Measurements from ENCODE around the gene STIP1.

The STIP1 gene

DNA sequence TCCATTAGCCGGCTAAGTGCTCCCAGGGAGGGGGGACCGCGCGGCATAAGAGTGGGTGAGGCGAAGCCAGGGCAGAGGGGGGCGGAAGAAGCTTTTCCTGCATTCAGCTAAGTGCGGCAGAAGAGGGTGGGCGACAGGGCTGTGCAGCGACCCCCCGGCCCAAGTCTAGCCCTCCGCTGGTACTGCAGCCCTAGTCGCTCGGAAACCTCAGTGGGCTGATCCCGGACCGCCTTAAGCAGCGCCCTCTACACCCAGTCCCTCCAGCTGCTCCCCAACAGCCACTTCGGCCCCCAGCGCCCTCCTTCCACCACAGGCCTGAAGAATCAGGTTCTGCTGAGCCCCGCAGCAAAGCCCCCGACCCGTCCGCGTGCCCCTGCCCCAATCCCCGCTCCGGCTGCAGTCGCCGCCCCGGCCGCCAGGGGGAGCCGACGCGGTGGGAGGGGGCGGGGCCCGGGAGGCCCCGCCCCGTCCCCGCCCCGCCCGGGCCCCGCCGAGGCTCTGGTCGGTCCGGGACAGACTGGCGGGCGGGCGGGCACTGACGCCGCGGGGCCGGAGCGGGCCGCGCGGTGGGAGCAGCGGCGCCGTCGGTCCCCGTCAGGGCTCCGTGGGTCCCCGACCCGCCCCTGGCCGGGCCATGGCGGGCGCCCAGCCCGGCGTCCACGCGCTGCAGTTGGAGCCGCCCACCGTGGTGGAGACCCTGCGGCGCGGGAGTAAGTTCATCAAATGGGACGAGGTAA lies 65.2 kb downstream of the STIP1 start, which contains the start of gene PLCB3:
Gene PLCB3 (plus strand): TSS at position 515 of the 737 bp plus-strand sequence. CDS start 120 bp downstream, at position 635.
- no peaks in the 10 kb centered on the region for H3K27me3 ChIP-seq
- H3K9ac ChIP-seq, result peak within 1 kb of the TSS; percentile 75 to 95 (median 85)
- H3K4me1 ChIP-seq, result peaks cover 46 to 72% (median 68%) of the 10 kb centered on the region in 10 experiments
- no peaks in the 10 kb centered on the region for H3K9me3 ChIP-seq (replicated peaks in 1 of 11)
- TF ChIP-seq Cebpa-rat (IDR thresholded peaks at IDR 0.05), result no peak
- H3K4me2 ChIP-seq, result peak within 1 kb of the TSS; percentile 92 to 100 (median 99)
- peaks cover 17 to 38% (median 25%) of the 10 kb centered on the region in 11 experiments; a peak in 19 of 22 replicates for H4K20me1 ChIP-seq
- H3K27ac ChIP-seq, result peak within 1 kb of the TSS; percentile 23 to 95 (median 71); a peak in 21 of 22 replicates
- peak within 1 kb of the TSS; percentile 71 to 96 (median 90) for H3K4me3 ChIP-seq
- peaks cover 19 to 27% (median 21%) of the 10 kb centered on the region in 11 experiments for H3K36me3 ChIP-seq

DNA sequence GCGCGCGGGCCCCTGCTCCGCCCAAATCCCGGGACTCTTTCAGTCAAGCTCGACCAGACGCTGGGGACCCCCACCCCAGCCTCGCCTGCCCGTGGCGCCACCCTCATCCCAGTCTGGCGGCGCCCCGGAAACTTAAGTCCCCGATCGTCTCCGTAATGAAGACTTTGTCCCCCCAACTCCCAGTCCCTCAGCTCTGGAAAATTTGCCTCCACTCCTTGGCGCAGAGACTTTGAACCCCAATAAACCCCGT lies 65.7 kb downstream of the STIP1 start:
- Histone ChIP-seq H3K9ac (peak overlapping the region; percentile 75 to 95 (median 85)), H3K27me3 (no peaks in the 10 kb centered on the region), H3K4me3 (peak overlapping the region; percentile 71 to 96 (median 90)), H3K27ac (peak overlapping the region; percentile 23 to 95 (median 71); a peak in 21 of 22 replicates), H3K4me1 (peaks cover 46 to 72% (median 68%) of the 10 kb centered on the region in 10 experiments), H3K36me3 (peaks cover 24 to 32% (median 26%) of the 10 kb centered on the region in 11 experiments), H3K9me3 (replicated peaks in 1 of 11) (no peaks in the 10 kb centered on the region), H4K20me1 (peaks cover 17 to 42% (median 28%) of the 10 kb centered on the region in 11 experiments; a peak in 19 of 22 replicates), H3K4me2 (peak overlapping the region; percentile 92 to 100 (median 99))
- no peak for TF ChIP-seq Cebpa-rat (IDR thresholded peaks at IDR 0.05)

- TF ChIP-seq Cebpa-rat (IDR thresholded peaks at IDR 0.05), result no peak
- Histone ChIP-seq H3K9me3 (replicated peaks in 1 of 11) (no peaks in the 10 kb centered on the region), H3K9ac (peak overlapping the region; percentile 75 to 95 (median 85)), H4K20me1 (peaks cover 17 to 47% (median 28%) of the 10 kb centered on the region in 11 experiments; a peak in 19 of 22 replicates), H3K36me3 (peaks cover 30 to 38% (median 32%) of the 10 kb centered on the region in 11 experiments), H3K27me3 (no peaks in the 10 kb centered on the region), H3K4me2 (peak overlapping the region; percentile 92 to 100 (median 99)), H3K4me1 (peaks cover 46 to 69% (median 64%) of the 10 kb centered on the region in 10 experiments), H3K27ac (peak overlapping the region; percentile 23 to 95 (median 71); a peak in 21 of 22 replicates), H3K4me3 (peak overlapping the region; percentile 71 to 96 (median 90))
Measured at GRCh38 chr11:64252003-64252872, 66.3 kb downstream of the STIP1 start.

GRCh38 chr11:64253043-64253442 lies 67.1 kb downstream of the STIP1 start:
- H3K4me3 ChIP-seq, result peak overlapping the region; percentile 71 to 96 (median 90); a peak in 19 of 20 replicates
- no peak for TF ChIP-seq Cebpa-rat (IDR thresholded peaks at IDR 0.05)
- peak overlapping the region; percentile 92 to 100 (median 99) for H3K4me2 ChIP-seq
- H3K9ac ChIP-seq, result peak overlapping the region; percentile 27 to 95 (median 84); a peak in 18 of 22 replicates
- H3K9me3 ChIP-seq (replicated peaks in 1 of 11), result no peaks in the 10 kb centered on the region
- H3K4me1 ChIP-seq, result peaks cover 40 to 60% (median 56%) of the 10 kb centered on the region in 10 experiments
- peaks cover 36 to 46% (median 39%) of the 10 kb centered on the region in 11 experiments for H3K36me3 ChIP-seq
- H3K27ac ChIP-seq, result peak overlapping the region in 5 of 11 experiments; percentile 15 to 95 (median 71); a peak in 7 of 22 replicates
- peaks cover 17 to 53% (median 28%) of the 10 kb centered on the region in 11 experiments; a peak in 19 of 22 replicates for H4K20me1 ChIP-seq
- no peaks in the 10 kb centered on the region for H3K27me3 ChIP-seq

GRCh38 chr11:64253481-64253880 lies 67.5 kb downstream of the STIP1 start:
- H3K4me2 ChIP-seq, result peak overlapping the region; percentile 92 to 100 (median 99)
- peak overlapping the region in 4 of 10 experiments; percentile 94 to 95 (median 94); a peak in 6 of 20 replicates for H3K4me3 ChIP-seq
- peaks cover 40 to 50% (median 43%) of the 10 kb centered on the region in 11 experiments for H3K36me3 ChIP-seq
- H3K27ac ChIP-seq, result peak overlapping the region in 2 of 11 experiments; percentile 8 to 31; a peak in 2 of 22 replicates
- H4K20me1 ChIP-seq, result peaks cover 17 to 58% (median 28%) of the 10 kb centered on the region in 11 experiments; a peak in 19 of 22 replicates
- no peak for TF ChIP-seq Cebpa-rat (IDR thresholded peaks at IDR 0.05)
- H3K4me1 ChIP-seq, result peaks cover 39 to 56% (median 52%) of the 10 kb centered on the region in 10 experiments
- H3K9me3 ChIP-seq (replicated peaks in 1 of 11), result no peaks in the 10 kb centered on the region
- H3K9ac ChIP-seq, result peak overlapping the region; percentile 5 to 95 (median 83); a peak in 14 of 22 replicates
- no peaks in the 10 kb centered on the region for H3K27me3 ChIP-seq

Data from BLaER1 treated with 17β-estradiol and CSF1 and Interleukin-3, amounts not matched to agents 10 nM and 100 nM (cell line).